ENCODE data around the gene STXBP5.

STXBP5 gene

GRCh38 chr6:147438758-147439528, 234.7 kb downstream of the STXBP5 start:
- no peak for DNase-seq (ENCODE audit: low read depth)

Measured in stimulated activated CD8-positive, alpha-beta memory T cell treated with anti-CD3 and anti-CD28 coated beads, Interleukin-15, amount 100 ng/mL, for 1 hour (primary cell).